Tibial nerve (tissue), 4 donors: ENCODE measurements around the gene ASTL.

Experiments used
- CTCF ChIP-seq, 5 experiments: fragments of 200-600 bp in 3 of 5; fragments of 450-650 bp in 2 of 5; sonication (generic) in 3 of 5; IDR thresholded peaks; one replicate each; pipeline ENCODE4 v1.5.1; 2016 to 2019; ENCODE audit warnings: antibody characterized with exemption in 5 of 5, mild to moderate bottlenecking in 3 of 5, moderate library complexity in 2 of 5
- EP300 ChIP-seq, 2 donors: sonication (generic); formaldehyde crosslinking; IDR thresholded peaks; one replicate each; pipeline ENCODE4 v1.6.1; 2017; ENCODE audit warnings: antibody characterized with exemption in 2 of 2, mild to moderate bottlenecking in 1 of 2
- POLR2A ChIP-seq, 2 donors: fragments of 450-650 bp; IDR thresholded peaks; one replicate each; pipeline ENCODE4 v1.6.1; 2017; ENCODE audit warnings: antibody characterized with exemption in 2 of 2, mild to moderate bottlenecking in 2 of 2, moderate library complexity in 2 of 2

GRCh38 chr2:96124406-96125265 is 13.7 kb downstream of the ASTL start:
- no peak for TF ChIP-seq CTCF (IDR thresholded peaks at IDR 0.05)
- TF ChIP-seq EP300 (IDR thresholded peaks at IDR 0.05): no peak
- TF ChIP-seq POLR2A (IDR thresholded peaks at IDR 0.05): no peak
